MM.1S (cell line): ENCODE measurements around the gene TUBB2A.
"Not testable (repeated sequence)": the region's sequence is repeated elsewhere in the genome, so short reads cannot be mapped to it uniquely, and the experiment has no call there.

ENCODE experiments used
- DNase-seq: peaks from one replicate; pipeline ENCODE4 v3.0.0-alpha.2; 2015
- H2AFZ ChIP-seq: fragments of 300-600 bp; sonication (generic); 2 replicates; pipeline ENCODE4 v1.6.0; 2016; ENCODE audit warnings: antibody characterized with exemption, low read length
- H3F3A ChIP-seq: fragments of 300-600 bp; sonication (generic); 2 replicates; pipeline ENCODE4 v1.6.1; 2016; ENCODE audit warnings: mild to moderate bottlenecking, antibody characterized with exemption, low read length, moderate library complexity, mixed read lengths; ENCODE audit not compliant: insufficient read depth
- H3K27ac ChIP-seq: fragments of 300-600 bp; sonication (generic); 2 replicates; pipeline ENCODE4 v1.5.1; 2016; ENCODE audit warnings: mild to moderate bottlenecking, low read length
- H3K27me3 ChIP-seq: fragments of 300-600 bp; sonication (generic); replicated peaks from 2 replicates; pipeline ENCODE4 v1.6.0; 2016; ENCODE audit warnings: low read length; ENCODE audit not compliant: insufficient read depth
- H3K36me3 ChIP-seq: fragments of 300-600 bp; sonication (generic); replicated peaks from 2 replicates; pipeline ENCODE4 v1.6.1; 2016; ENCODE audit warnings: mild to moderate bottlenecking, low read length, mixed read lengths; ENCODE audit not compliant: insufficient read depth
- H3K4me1 ChIP-seq: fragments of 300-600 bp; sonication (generic); 2 replicates; pipeline ENCODE4 v1.6.1; 2016; ENCODE audit warnings: low read length, mixed read lengths
- H3K4me2 ChIP-seq: fragments of 300-600 bp; sonication (generic); 2 replicates; pipeline ENCODE4 v1.6.0; 2016; ENCODE audit warnings: low read depth, low read length
- H3K4me3 ChIP-seq: fragments of 300-600 bp; sonication (generic); 2 replicates; pipeline ENCODE4 v1.5.1; 2016; ENCODE audit warnings: low read length, mixed read lengths
- H3K79me2 ChIP-seq: fragments of 300-600 bp; sonication (generic); 2 replicates; pipeline ENCODE4 v1.6.1; 2016; ENCODE audit warnings: mixed run types, low read length, mixed read lengths
- H3K9ac ChIP-seq: fragments of 300-600 bp; sonication (generic); 2 replicates; pipeline ENCODE4 v1.6.1; 2016; ENCODE audit warnings: low read length, mixed read lengths
- H3K9me2 ChIP-seq: fragments of 300-600 bp; sonication (generic); replicated peaks from 2 replicates; pipeline ENCODE4 v1.6.1; 2016; ENCODE audit warnings: mild to moderate bottlenecking, low read length, mixed read lengths; ENCODE audit not compliant: insufficient read depth
- H3K9me3 ChIP-seq: fragments of 300-600 bp; sonication (generic); replicated peaks from 2 replicates; pipeline ENCODE4 v1.6.1; 2016; ENCODE audit warnings: mild to moderate bottlenecking, low read length, mixed read lengths; ENCODE audit not compliant: insufficient read depth
- H4K20me1 ChIP-seq: fragments of 300-600 bp; sonication (generic); 2 replicates; pipeline ENCODE4 v1.6.1; 2016; ENCODE audit warnings: mild to moderate bottlenecking, low read length, moderate library complexity, mixed read lengths; ENCODE audit not compliant: insufficient read depth
- EZH2 ChIP-seq: fragments of 300-600 bp; sonication (generic); optimal IDR thresholded peaks from 2 replicates; pipeline ENCODE3; 2017; ENCODE audit warnings: low read depth, mild to moderate bottlenecking, antibody characterized with exemption, low read length, mixed read lengths
- EZH2phosphoT487 ChIP-seq: fragments of 300-600 bp; sonication (generic); IDR thresholded peaks from 2 replicates; pipeline ENCODE4 v1.6.1; 2018; ENCODE audit warnings: antibody characterized with exemption, low read length
- TF ChIP-seq, protein P1 (sequence below): fragments of 300-600 bp; sonication (generic); IDR thresholded peaks from 2 replicates; pipeline ENCODE4 v1.5.1; 2016; ENCODE audit warnings: antibody characterized with exemption, low read length, mixed read lengths

TUBB2A gene

DNA sequence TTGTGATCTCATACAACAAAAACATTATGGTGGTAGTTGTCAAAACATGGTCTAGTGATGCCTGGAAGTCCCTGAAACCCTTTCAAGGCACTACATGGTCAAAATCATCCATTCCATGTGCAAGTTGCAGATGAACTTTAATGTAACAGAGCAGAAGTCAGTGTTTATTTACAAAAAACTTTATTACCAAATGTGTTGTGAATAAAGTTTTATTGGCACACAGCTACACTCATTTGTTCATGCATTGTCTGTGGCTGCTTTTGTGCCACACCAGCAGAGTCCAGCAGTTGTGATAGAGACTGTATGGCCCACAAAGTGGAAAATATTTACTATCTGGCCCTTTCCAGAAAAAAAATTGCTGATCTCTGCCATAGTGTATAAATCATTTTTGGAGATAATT is 43.3 kb upstream of the TUBB2A start:
- TF ChIP-seq, protein P1, sequence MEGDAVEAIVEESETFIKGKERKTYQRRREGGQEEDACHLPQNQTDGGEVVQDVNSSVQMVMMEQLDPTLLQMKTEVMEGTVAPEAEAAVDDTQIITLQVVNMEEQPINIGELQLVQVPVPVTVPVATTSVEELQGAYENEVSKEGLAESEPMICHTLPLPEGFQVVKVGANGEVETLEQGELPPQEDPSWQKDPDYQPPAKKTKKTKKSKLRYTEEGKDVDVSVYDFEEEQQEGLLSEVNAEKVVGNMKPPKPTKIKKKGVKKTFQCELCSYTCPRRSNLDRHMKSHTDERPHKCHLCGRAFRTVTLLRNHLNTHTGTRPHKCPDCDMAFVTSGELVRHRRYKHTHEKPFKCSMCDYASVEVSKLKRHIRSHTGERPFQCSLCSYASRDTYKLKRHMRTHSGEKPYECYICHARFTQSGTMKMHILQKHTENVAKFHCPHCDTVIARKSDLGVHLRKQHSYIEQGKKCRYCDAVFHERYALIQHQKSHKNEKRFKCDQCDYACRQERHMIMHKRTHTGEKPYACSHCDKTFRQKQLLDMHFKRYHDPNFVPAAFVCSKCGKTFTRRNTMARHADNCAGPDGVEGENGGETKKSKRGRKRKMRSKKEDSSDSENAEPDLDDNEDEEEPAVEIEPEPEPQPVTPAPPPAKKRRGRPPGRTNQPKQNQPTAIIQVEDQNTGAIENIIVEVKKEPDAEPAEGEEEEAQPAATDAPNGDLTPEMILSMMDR: no peak
- TF ChIP-seq EZH2phosphoT487 (no peak), EZH2 (no peak)
- Histone ChIP-seq H3K4me2 (no peak overlapping the region), H3K27me3 (no peaks in the 10 kb centered on the region), H3K36me3 (no peaks in the 10 kb centered on the region), H3K4me1 (peaks cover 7% of the 10 kb centered on the region; the same call in 1 of the 2 replicates), H4K20me1 (no peaks in the 10 kb centered on the region), H3F3A (no peaks in the 10 kb centered on the region), H2AFZ (no peak overlapping the region), H3K27ac (no peak overlapping the region), H3K9ac (no peak overlapping the region), H3K9me3 (no peaks in the 10 kb centered on the region), H3K79me2 (no peaks in the 10 kb centered on the region), H3K9me2 (no peaks in the 10 kb centered on the region), H3K4me3 (no peak overlapping the region)
- no peak for DNase-seq

DNA sequence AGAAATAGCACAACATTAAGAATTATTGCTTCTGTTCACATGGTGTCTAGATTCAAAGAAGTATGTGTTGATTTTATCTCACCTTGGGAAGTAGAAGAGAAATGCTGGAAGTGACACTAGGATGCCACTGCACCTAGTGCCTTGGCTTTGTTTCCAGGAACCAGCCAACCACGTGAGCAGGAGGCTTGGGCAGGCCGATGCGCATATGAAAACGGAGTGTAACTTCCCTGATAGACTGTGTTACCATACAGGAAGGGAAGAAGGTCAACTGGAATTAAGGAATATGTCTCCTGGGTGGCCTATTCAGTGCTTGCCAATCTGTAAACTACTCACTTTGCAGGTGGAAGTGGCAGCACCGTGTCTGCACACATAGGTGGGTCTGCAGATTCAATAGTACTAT is 42.0 kb upstream of the TUBB2A start:
- TF ChIP-seq EZH2: no peak

GRCh38 chr6:3197734-3198133 is 40.4 kb upstream of the TUBB2A start:
- DNase-seq, H3F3A ChIP-seq, H3K27me3 ChIP-seq, H3K9me3 ChIP-seq, H3K36me3 ChIP-seq, H3K27ac ChIP-seq, H3K4me2 ChIP-seq, H3K4me3 ChIP-seq, H4K20me1 ChIP-seq, H3K4me1 ChIP-seq, H3K9me2 ChIP-seq, H2AFZ ChIP-seq, H3K9ac ChIP-seq, H3K79me2 ChIP-seq: not testable (repeated sequence)

More for the DNA sequence above, 42.0 kb upstream of the TUBB2A start:
- Histone ChIP-seq H3K27ac (no peak overlapping the region), H4K20me1 (no peaks in the 10 kb centered on the region), H3K27me3 (no peaks in the 10 kb centered on the region), H3K4me3 (no peak overlapping the region), H3K36me3 (no peaks in the 10 kb centered on the region), H3K9ac (no peak overlapping the region), H3K4me2 (no peak overlapping the region), H3K9me3 (no peaks in the 10 kb centered on the region), H3K9me2 (no peaks in the 10 kb centered on the region), H3F3A (no peaks in the 10 kb centered on the region), H3K4me1 (peaks cover 4% of the 10 kb centered on the region; the same call in 1 of the 2 replicates), H3K79me2 (no peaks in the 10 kb centered on the region), H2AFZ (no peak overlapping the region)
- DNase-seq: no peak

GRCh38 chr6:3196770-3197169 is 39.4 kb upstream of the TUBB2A start:
- no peaks in the 10 kb centered on the region for H3K36me3 ChIP-seq
- no peaks in the 10 kb centered on the region for H4K20me1 ChIP-seq
- H3F3A ChIP-seq: no peaks in the 10 kb centered on the region
- no peaks in the 10 kb centered on the region for H3K79me2 ChIP-seq
- H3K27me3 ChIP-seq: no peaks in the 10 kb centered on the region
- H2AFZ ChIP-seq: no peak overlapping the region
- no peak for DNase-seq
- H3K9ac ChIP-seq: no peak overlapping the region
- H3K4me2 ChIP-seq: no peak overlapping the region
- no peaks in the 10 kb centered on the region for H3K4me1 ChIP-seq
- H3K9me3 ChIP-seq: no peaks in the 10 kb centered on the region
- no peak overlapping the region for H3K27ac ChIP-seq
- H3K4me3 ChIP-seq: no peak overlapping the region
- H3K9me2 ChIP-seq: no peaks in the 10 kb centered on the region
- TF ChIP-seq, protein P1: no peak
- TF ChIP-seq EZH2 (no peak), EZH2phosphoT487 (no peak)
